GM18498 (cell line): ENCODE measurements around the gene CCDC152.
"Not testable (repeated sequence)": the region's sequence is repeated elsewhere in the genome, so short reads cannot be mapped to it uniquely, and the experiment has no call there.

Experiments used
- ATAC-seq: cut with Tn5 transposase; IDR thresholded peaks from one replicate; pipeline ENCODE4 v1.9.1; 2021; ENCODE audit warnings: mild to moderate bottlenecking, moderate library complexity; ENCODE audit not compliant: unreplicated experiment

CCDC152 gene, protein sequence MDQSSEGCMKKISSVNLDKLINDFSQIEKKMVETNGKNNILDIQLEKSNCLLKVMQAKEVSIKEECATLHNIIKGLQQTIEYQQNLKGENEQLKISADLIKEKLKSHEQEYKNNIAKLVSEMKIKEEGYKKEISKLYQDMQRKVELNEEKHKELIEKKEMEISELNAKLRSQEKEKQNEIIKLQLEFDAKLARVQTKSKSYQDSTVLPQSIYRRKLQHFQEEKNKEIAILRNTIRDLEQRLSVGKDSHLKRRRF

DNA sequence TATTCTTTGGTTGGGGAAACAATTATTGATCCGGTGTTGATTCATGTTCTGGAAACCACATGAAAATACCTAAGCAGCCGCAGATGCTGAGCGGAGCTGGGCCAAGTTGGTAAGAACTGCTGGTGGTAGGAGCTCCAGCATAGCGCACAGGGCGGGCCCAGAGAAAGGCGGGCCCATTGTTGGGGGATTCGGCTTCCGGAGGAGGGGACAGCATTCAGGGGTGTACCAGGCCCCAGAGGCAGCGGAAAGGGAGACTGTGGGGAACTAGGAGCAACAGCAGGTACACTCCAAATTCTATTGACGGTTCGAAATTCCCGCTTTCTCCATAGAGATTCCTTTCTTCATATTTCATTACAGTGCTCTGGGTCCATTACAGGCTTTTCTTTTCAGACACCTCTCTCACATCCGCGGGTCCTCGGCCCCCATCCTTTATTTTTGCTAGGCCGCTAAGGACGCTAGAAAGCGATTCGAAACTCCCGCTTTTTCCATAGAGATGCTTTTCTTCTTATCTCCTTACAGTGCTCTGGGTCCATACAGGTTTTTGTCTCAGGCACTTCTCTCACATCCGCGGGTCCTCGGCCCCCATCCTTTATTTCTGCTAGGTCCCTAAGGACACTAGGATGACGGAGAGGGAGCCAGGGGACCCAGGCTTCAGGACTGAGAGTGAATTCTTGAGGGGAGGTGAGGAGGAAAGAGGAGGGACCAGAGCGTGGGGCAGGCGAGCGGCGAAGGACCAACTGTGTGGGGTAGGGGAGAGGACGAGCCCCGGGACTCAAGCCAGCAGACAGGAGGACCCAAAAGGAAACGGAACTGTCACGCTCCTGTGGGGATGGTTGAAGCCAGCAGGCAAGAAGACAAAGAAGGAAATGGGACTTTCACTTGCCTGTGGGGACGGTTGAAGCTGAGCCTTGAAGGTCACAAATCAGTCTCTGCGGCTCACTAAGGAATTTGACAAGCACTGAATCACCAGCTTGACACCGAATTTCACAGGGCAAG lies at the start of gene CCDC152:
Gene CCDC152 (plus strand): TSS at position 213 of the 996 bp plus-strand sequence. CDS start 2,304 bp downstream, outside the sequence.
- peak; percentile 91 for ATAC-seq

DNA sequence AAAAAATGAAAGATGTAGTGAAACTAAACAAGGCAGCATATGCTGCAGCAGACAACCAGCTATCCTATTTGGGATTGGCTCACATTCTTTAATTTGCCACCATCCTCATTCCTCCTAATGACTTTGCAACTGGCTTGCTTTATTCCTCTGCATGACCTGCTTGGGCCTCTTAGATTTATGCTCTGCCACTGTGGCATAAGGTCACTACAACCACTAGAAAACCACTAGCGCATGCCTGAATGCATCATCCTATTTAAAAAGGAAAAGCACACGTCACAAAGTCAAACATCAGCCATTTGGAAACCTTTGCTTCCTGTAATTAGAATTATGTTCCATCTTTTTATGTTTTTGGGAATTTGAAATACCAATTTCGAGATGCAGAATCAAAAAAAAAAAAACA lies 40.8 kb upstream of the CCDC152 start:
- ATAC-seq: no peak

DNA sequence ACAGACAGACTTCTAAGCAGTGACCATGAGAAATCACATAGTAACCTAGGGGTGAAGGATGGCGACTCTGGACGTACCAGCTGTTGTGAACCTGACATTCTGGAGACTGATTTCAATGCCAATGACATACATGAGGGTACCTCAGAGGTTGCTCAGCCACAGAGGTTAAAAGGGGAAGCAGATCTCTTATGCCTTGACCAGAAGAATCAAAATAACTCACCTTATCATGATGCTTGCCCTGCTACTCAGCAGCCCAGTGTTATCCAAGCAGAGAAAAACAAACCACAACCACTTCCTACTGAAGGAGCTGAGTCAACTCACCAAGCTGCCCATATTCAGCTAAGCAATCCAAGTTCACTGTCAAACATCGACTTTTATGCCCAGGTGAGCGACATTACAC lies 38.0 kb upstream of the CCDC152 start:
- peak; percentile 88 for ATAC-seq

DNA sequence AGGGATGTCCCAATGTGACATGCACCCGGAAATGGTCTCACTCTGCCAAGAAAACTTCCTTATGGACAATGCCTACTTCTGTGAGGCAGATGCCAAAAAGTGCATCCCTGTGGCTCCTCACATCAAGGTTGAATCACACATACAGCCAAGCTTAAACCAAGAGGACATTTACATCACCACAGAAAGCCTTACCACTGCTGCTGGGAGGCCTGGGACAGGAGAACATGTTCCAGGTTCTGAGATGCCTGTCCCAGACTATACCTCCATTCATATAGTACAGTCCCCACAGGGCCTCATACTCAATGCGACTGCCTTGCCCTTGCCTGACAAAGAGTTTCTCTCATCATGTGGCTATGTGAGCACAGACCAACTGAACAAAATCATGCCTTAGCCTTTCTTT lies 37.6 kb upstream of the CCDC152 start:
- ATAC-seq: peak; percentile 9

DNA sequence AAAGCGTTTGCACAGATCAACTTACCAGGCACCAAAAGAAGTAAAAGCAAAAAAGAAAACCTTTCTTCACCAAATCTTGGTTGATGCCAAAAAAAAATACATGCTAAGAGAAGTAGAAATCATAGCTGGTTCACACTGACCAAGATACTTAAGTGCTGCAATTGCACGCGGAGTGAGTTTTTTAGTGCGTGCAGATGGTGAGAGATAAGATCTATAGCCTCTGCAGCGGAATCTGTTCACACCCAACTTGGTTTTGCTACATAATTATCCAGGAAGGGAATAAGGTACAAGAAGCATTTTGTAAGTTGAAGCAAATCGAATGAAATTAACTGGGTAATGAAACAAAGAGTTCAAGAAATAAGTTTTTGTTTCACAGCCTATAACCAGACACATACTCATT lies 36.4 kb upstream of the CCDC152 start:
- ATAC-seq: no peak

DNA sequence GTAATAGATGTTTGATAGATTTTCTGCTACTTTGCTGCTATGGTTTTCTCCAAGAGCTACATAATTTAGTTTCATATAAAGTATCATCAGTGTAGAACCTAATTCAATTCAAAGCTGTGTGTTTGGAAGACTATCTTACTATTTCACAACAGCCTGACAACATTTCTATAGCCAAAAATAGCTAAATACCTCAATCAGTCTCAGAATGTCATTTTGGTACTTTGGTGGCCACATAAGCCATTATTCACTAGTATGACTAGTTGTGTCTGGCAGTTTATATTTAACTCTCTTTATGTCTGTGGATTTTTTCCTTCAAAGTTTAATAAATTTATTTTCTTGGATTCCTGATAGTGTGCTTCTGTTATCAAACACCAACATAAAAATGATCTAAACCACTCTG lies 35.1 kb upstream of the CCDC152 start:
- ATAC-seq: no peak

DNA sequence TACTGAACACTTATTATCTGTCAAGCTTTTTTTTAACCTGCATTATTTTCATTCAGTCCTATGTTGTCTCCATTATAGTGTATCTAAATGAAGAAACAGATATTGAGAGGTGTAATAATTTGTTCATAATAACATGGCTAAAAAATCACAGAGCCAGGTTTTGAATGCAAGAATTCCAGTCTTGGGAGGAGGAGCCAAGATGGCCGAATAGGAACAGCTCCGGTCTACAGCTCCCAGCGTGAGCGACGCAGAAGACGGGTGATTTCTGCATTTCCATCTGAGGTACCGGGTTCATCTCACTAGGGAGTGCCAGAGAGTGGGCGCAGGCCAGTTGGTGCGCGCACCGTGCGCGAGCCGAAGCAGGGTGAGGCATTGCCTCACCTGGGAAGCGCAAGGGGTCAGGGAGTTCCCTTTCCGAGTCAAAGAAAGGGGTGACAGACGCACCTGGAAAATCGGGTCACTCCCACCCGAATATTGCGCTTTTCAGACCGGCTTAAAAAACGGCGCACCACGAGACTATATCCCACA lies 22.0 kb upstream of the CCDC152 start:
- ATAC-seq: not testable (repeated sequence)

DNA sequence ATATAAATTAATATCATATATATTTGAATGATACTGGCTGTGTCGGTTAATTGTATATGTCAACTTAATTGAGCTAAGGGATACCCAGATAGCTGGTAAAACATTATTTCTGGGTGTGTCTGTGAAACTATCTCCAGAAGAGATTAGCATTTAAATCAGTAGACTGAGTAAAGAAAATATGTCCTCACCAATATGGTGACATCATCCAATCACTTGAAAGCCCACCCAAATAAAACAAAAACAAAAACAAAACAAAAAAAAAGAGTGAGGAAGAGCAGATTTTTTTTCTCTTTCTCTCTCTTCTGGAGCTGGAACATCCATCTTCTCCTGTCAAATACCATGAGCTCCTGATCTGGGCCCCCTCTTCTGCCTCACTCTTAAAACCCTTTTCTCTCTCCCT lies 15.7 kb upstream of the CCDC152 start:
- ATAC-seq: no peak

DNA sequence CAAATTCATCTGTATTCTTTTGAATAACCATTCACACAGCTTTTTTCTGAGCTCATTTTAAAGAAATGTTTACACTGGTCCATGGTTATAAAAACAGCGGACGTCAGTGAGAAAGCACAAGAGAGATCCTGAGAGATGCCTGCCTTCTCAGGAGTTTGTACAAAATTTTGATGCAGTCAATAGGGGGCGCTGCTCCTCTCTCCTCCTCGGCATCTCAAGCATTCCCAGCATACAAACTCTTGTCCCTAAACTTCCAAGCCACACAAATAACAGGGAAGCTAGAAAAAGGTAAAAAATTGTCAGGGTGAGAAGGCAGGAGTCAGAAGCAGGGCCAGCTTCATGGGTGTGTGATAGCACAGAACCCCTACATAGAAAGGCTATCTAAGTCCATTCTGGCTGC lies 11.2 kb upstream of the CCDC152 start:
- no peak for ATAC-seq

DNA sequence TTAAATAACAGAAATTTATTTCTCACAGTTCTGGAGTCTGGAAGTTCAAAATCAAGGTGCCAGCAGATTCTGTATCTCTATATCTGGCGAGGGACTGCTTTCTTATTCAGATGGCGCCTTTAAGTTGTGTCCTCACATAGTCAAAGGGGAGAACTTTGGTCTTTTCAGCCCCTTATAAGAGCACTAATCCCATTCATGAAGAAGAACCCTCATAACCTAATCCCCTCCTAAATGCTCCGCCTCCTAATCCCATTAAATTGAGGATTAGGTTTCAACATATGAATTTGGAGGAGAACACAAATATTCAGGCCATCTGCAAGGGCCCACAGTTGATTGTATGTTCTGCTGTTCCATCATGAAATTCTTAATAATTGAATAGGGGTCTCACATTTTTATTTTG lies 10.8 kb upstream of the CCDC152 start:
- no peak for ATAC-seq

DNA sequence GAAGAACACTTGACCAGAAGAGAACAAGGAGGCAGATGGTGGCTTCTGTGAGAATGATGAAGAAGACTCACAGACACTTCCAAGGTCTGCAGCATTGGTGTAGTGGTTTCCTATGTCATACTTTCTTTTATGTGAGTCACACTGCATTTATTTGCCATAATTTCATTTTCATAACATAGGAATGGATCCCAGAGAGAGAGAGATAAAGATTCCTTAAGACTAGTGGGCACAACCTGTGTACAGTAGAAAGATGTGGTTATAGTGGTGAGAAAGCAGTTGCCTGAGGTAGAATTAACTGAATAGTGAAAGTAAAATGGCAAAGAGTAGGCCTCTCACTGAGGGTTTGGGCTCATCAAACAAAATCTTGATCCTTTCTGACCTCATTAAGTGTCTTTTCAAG lies 7.6 kb upstream of the CCDC152 start:
- ATAC-seq: peak; percentile 69

DNA sequence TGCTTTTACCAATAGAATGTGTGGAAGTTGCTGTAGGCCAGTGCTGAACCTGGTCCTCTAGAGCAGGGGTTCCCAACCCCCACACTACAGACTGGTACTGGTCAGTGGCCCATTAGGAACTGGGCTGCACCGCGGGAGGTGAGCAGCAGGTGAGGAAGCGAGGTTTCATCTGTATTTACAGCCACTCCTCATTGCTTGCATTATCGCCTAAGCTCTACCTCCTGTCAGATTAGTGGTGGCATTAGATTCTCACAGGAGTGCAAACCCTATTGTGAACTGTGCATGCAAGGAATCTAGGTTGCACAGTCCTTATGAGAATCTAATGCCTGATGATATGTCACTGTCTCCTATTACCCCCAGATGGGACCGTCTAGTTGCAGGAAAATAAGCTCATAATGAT lies 6.1 kb upstream of the CCDC152 start:
- ATAC-seq: no peak

DNA sequence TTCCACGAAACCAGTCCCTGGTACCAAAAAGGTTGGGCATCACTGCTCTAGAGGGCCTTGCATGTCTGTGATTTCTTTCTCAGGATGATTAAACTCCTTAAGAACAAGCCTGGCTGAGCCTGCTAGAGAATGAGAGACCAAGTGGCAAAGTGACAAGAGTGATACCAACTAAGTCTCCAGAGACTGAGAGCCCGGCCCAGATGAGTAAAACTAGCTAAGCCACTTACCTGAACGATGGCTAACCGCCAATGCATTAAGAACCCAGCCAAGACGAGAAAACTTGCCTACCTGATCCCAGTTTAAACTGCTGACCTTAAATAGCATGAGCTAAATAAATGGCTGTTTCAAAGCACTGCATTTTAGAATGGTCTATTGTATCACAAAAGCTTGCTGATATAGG lies 5.6 kb upstream of the CCDC152 start:
- ATAC-seq: no peak

DNA sequence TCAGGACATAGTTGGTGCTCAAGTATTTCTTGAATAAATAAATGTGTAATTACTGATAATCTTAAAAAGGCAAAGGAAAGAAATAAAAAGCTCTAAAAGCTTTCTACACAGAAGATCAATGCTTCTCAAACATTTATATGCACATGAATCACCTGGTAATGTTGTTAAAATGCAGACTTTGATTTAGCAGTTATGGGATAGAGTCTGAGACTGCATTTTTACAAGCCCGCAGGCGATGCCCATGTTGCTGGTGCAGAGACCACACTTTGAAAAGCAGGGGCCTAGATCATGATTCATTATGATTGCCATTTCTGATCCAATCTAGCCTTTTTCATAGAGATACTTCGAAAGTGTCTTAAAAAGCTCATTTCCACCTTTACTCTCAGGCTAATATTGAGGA lies 3.5 kb upstream of the CCDC152 start:
- ATAC-seq: no peak

DNA sequence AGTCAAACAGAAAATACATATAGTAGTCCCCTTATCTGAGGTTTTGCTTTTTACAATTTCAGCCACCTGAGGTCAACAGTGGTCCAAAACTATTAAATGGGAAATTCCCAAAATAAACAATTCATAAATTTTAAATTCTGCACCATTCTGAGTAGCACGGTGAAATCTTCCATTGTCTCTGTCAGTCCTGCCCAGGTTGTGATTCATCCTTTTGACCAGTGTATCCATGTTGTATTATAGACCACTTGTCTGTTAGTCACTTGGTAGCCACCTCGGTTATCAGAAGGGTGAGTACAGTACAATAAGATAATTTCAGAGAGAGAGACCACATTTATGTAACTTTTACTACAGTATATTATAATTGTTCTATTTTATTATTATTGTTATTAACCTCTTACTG lies 2.8 kb downstream of the CCDC152 start:
- ATAC-seq: no peak

DNA sequence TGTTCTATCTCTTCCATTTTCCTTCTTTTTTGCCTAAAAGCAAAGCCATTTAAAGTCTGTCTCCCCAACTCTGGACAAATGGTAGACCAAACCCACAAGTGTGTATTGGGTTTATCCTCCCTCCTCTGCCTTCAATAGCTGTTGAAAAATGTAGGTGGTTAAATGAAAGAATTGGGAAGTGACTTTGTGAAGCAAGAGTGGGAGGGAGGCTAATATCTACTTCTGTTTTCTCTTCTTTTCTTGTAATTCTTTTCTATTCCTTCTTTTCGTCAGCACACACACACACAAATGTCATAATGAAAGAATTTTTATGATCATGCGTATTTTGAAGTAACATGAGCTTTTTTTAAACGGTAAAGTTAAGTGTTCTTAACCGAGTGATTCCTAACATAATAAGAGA lies 3.8 kb downstream of the CCDC152 start:
- ATAC-seq: no peak

DNA sequence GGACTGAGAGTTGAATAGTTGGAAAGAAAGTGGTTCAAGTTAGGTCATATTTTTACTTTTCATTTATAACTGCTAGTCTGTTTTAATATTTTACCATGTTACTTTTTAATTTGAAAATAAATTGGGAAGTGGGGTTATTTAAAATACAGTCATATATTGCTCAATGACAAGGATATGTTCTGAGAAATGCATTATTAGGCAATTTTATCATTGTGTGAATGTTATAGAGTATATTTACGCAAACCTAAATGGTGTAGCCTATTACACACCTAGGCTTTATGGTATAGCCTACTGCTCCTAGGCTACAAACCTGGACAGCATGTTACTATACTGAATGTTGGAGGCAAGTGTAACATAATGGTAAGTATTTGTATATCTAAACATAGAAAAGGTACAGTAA lies 5.2 kb downstream of the CCDC152 start:
- ATAC-seq: no peak

DNA sequence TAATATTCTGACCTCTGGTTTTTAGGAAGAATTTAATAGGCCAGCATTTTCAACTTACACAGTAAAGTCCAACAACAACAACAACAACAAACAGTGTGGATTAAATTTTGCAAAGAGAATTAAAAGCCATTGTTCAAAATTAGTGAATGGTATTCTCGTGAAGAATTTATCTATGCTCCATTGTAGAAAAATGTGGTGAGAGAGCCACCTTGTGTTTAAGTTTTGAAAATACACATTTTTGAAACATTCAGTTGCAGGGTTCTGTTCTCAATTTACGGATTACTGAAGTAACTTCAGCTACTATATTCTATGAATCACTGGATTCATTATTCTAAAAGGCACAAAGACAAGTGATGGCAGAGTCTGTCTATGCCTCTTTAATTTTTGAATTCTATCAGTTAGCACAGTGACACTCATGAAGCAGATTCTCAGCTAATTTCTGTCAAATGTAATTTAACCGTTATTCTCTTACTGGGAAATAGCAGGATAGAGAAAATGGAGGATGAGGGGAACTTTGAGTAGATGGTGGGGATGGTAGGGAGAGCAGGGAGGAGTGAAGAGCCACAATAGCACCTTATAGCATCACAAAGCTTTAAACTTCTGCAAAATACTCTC lies 11.0 kb downstream of the CCDC152 start:
- peak; percentile 53 for ATAC-seq

DNA sequence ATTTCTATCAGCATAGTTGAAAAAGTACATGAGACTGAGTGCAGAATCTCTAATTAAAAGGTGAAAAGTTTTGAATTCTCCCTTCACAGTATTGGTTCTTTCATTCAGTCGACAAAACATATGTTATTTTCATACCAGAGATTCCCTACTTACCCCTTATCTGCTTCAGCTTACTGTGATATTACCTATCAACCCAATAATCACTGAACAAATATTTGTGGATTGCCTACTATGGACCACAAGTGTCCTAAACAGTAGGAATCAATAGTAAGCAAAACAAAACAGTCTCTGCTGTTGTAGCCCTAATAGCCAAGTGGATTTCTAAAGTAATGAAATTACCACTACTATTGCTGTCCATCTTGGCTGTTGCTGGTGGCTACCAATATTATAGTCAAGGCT lies 11.5 kb downstream of the CCDC152 start:
- no peak for ATAC-seq

DNA sequence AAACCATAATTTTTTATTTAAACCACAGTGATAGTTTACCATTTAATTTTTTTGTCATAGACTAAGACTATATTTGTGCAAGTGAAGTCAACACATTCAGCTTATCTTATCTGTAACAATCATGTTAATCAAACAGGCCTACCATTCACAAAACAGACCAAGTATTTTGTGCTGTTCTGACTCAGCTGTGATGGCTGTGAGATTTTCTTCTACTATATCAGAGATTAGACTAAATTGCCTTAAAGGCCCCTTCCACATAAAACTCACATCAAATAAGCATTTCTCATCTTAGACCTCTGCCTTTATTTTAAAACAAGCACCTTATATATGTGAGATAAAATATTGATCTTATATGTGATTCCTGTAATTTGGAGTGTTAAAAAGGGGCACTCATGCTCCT lies 13.4 kb downstream of the CCDC152 start:
- no peak for ATAC-seq

DNA sequence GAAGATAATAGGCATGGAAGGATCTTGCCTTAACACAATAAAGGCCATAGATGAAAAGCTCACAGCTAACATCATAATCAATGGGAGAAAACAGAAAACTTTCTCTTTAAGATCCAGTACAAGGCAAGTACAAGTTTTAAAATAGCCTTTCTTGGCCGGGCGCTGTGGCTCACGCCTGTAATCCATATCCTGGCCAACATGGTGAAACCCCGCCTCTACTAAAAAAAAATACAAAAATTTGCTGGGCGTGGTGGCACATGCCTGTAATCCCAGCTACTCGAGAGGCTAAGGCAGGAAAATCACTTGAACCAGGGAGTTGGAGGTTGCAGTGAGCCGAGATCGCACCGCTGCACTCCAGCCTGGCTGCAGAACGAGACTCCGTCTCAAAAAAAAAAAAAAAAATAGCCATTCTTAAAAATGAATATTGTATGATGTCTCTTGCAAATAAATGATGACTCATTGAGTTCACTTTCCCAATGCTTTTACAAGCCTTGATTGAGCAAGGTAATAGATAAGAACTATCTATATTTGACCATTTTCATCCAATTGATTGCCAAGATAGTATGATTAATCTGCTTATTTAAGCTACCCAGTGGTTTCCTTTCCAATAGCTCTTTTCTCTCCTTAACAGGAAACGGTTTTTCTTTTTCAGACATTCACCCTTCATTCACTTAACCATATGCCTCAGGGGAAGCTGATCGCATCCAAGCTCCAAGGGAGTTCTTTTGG lies 15.8 kb downstream of the CCDC152 start:
- ATAC-seq: no peak
